ENCODE results near the gene TRIM56. TPM values are rescaled to one million over a fixed set of nuclear protein-coding genes. Genes with fewer than 3 reads are reported as not detected.
A peak's percentile ranks its signal among the peaks of the same experiment; 100 is the strongest.
"Not testable (repeated sequence)": the region's sequence is repeated elsewhere in the genome, so short reads cannot be mapped to it uniquely, and the experiment has no call there.

The TRIM56 gene
- total and polyA plus RNA-seq, 4 donors = 9.4 to 58.3 (median 36.7) TPM

DNA sequence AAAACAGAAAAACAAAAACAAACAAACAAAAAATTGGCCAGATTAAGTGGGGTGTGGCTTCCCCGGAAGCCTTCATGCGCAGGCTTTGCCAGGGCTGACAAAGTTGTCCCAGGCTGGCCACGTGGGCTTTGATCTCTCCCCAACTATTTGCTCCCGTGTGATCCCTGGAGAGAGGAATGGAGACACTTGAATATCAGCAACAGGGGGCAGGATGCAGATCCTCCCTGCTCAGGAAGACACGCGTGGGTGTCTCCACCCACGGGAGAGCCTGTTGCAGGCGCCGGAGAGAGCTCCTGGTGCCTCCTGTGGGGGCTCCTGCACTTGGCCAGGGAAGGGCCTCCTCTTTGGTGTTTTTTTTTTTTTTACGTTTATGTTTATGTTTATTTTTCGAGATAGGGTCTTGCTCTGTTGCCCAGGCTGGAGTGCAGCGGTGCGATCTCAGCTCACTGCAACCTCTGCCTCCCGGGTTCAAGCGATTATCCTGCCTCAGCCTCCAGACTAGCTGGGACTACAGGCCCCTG lies 19.0 kb downstream of the TRIM56 start:
- Histone ChIP-seq H3K27ac (ENCODE audit: low read depth in 1 of 2, low read length in 2 of 2) (no peak overlapping the region), H3K36me3 (ENCODE audit: control insufficient read depth in 1 of 2, insufficient read depth in 2 of 2, low read length in 1 of 2) (no peaks in the 10 kb centered on the region), H3K27me3 (ENCODE audit: control insufficient read depth in 1 of 2, insufficient read depth in 2 of 2, low read length in 1 of 2) (no peaks in the 10 kb centered on the region), H3K4me3 (ENCODE audit: low read length in 2 of 2) (no peak overlapping the region), H3K4me1 (ENCODE audit: control insufficient read depth in 1 of 2, insufficient read depth in 2 of 2, low read length in 2 of 2) (no peaks in the 10 kb centered on the region), H3K9me3 (ENCODE audit: control insufficient read depth, low read length) (no peaks in the 10 kb centered on the region)
- ATAC-seq (ENCODE audit: low FRiP score) (no peak), DNase-seq (no peak)
- WGBS, 2 donors = 88 to 90% methylated on average over 15 of the region's 15 CpGs
- intact Hi-C loops (cut with DNase I) = no loop called here

DNA sequence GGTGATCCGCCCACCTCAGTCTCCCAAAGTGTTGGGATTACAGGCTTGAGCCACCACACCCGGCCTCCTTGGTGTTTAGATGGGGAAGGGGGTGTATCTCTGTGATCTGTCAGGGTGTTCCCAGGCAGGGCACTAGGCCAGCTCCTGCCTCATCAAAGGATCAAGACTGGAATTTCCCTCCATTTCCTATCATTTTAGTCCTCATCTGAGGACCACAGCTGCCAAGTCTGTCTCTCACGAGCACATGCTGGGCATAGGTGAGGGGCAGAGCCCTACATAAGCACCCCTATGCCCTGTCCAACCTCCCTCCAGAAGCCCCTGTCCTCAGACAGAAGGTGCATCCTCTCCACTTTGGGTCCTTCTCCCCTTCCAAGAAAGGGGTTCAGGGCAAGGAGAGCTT lies 19.5 kb downstream of the TRIM56 start:
- Histone ChIP-seq H3K4me1 (ENCODE audit: control insufficient read depth in 1 of 2, insufficient read depth in 2 of 2, low read length in 2 of 2) (no peaks in the 10 kb centered on the region), H3K9me3 (ENCODE audit: control insufficient read depth, low read length) (no peaks in the 10 kb centered on the region), H3K36me3 (ENCODE audit: control insufficient read depth in 1 of 2, insufficient read depth in 2 of 2, low read length in 1 of 2) (no peaks in the 10 kb centered on the region), H3K27ac (ENCODE audit: low read depth in 1 of 2, low read length in 2 of 2) (no peak overlapping the region), H3K4me3 (ENCODE audit: low read length in 2 of 2) (no peak overlapping the region), H3K27me3 (ENCODE audit: control insufficient read depth in 1 of 2, insufficient read depth in 2 of 2, low read length in 1 of 2) (no peaks in the 10 kb centered on the region)
- DNase-seq (no peak), ATAC-seq (ENCODE audit: low FRiP score) (no peak)
- intact Hi-C loops (cut with DNase I) = no loop called here
- WGBS, 2 donors = 81 to 91% methylated on average over 3 of the region's 3 CpGs

DNA sequence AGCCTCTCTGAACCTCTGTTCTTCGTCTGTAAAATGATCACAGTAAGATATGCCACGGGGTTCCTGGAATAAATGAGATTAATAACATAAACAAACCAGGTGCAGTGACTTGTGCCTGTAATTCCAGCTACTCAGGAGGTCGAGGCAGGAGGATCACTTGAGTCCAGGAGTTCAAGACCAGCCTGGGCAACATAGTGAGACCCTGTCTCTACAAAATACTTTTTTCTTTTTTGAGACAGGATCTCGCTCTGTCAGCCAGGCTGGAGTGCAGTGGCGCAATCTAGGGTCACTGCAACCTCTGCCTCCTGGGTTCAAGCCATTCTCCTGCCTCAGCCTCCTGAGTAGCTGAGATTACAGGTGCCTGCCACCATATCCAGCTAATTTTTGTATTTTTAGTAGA lies 20.0 kb downstream of the TRIM56 start:
- intact Hi-C loops (cut with DNase I); DNase-seq; H3K9me3 ChIP-seq (ENCODE audit: control insufficient read depth, low read length); H3K4me1 ChIP-seq (ENCODE audit: control insufficient read depth in 1 of 2, insufficient read depth in 2 of 2, low read length in 2 of 2); H3K27ac ChIP-seq (ENCODE audit: low read depth in 1 of 2, low read length in 2 of 2); H3K4me3 ChIP-seq (ENCODE audit: low read length in 2 of 2); H3K27me3 ChIP-seq (ENCODE audit: control insufficient read depth in 1 of 2, insufficient read depth in 2 of 2, low read length in 1 of 2); ATAC-seq (ENCODE audit: low FRiP score); H3K36me3 ChIP-seq (ENCODE audit: control insufficient read depth in 1 of 2, insufficient read depth in 2 of 2, low read length in 1 of 2): not testable (repeated sequence)
- WGBS, 2 donors = 82 to 84% methylated on average over 5 of the region's 5 CpGs

DNA sequence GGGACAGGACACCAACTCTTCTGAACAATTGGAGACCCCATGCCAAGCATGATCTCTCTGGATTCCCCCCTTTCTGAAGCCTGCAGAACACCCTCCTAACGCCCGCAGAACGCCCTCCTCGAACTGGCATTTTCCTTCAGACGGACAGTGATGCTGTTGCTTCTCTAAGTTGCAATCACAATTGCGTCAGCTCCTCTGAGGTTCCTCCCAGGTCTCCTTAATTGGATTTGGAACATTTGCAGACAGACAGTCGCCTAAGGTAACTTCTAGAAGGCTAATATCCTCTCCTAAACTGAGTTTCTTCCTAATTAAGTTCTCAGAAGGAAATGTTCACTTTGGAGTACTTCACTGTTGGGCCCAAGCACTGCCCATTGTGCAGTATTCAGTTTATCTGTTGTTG lies 21.1 kb downstream of the TRIM56 start:
- no peaks in the 10 kb centered on the region for H3K9me3 ChIP-seq (ENCODE audit: control insufficient read depth, low read length)
- no peak for ATAC-seq (ENCODE audit: low FRiP score)
- 92 to 93% methylated on average over 7 of the region's 7 CpGs for WGBS, 2 donors
- DNase-seq = no peak
- no peak overlapping the region for H3K27ac ChIP-seq (ENCODE audit: low read depth in 1 of 2, low read length in 2 of 2)
- H3K36me3 ChIP-seq (ENCODE audit: control insufficient read depth in 1 of 2, insufficient read depth in 2 of 2, low read length in 1 of 2) = no peaks in the 10 kb centered on the region
- intact Hi-C loops (cut with DNase I) = no loop called here
- H3K4me3 ChIP-seq (ENCODE audit: low read length in 2 of 2) = no peak overlapping the region
- H3K27me3 ChIP-seq (ENCODE audit: control insufficient read depth in 1 of 2, insufficient read depth in 2 of 2, low read length in 1 of 2) = no peaks in the 10 kb centered on the region
- no peaks in the 10 kb centered on the region for H3K4me1 ChIP-seq (ENCODE audit: control insufficient read depth in 1 of 2, insufficient read depth in 2 of 2, low read length in 2 of 2)

- WGBS, 2 donors = 55 to 66% methylated on average over 16 of the region's 16 CpGs
- Histone ChIP-seq H3K27ac (ENCODE audit: low read depth in 1 of 2, low read length in 2 of 2) (no peak overlapping the region), H3K27me3 (ENCODE audit: control insufficient read depth in 1 of 2, insufficient read depth in 2 of 2, low read length in 1 of 2) (no peaks in the 10 kb centered on the region), H3K36me3 (ENCODE audit: control insufficient read depth in 1 of 2, insufficient read depth in 2 of 2, low read length in 1 of 2) (no peaks in the 10 kb centered on the region), H3K9me3 (ENCODE audit: control insufficient read depth, low read length) (no peaks in the 10 kb centered on the region), H3K4me3 (ENCODE audit: low read length in 2 of 2) (no peak overlapping the region), H3K4me1 (ENCODE audit: control insufficient read depth in 1 of 2, insufficient read depth in 2 of 2, low read length in 2 of 2) (no peaks in the 10 kb centered on the region)
- DNase-seq (no peak), ATAC-seq (ENCODE audit: low FRiP score) (peak; percentile 61)
- intact Hi-C loops (cut with DNase I) = no loop called here
Measured at GRCh38 chr7:101108330-101108857, 23.1 kb downstream of the TRIM56 start.

- H3K27me3 ChIP-seq (ENCODE audit: control insufficient read depth in 1 of 2, insufficient read depth in 2 of 2, low read length in 1 of 2) = no peaks in the 10 kb centered on the region
- DNase-seq = no peak
- no peaks in the 10 kb centered on the region for H3K36me3 ChIP-seq (ENCODE audit: control insufficient read depth in 1 of 2, insufficient read depth in 2 of 2, low read length in 1 of 2)
- no peaks in the 10 kb centered on the region for H3K4me1 ChIP-seq (ENCODE audit: control insufficient read depth in 1 of 2, insufficient read depth in 2 of 2, low read length in 2 of 2)
- ATAC-seq (ENCODE audit: low FRiP score) = no peak
- 18 to 22% methylated on average over 7 of the region's 7 CpGs for WGBS, 2 donors
- H3K4me3 ChIP-seq (ENCODE audit: low read length in 2 of 2) = no peak overlapping the region
- intact Hi-C loops (cut with DNase I) = no loop called here
- no peak overlapping the region for H3K27ac ChIP-seq (ENCODE audit: low read depth in 1 of 2, low read length in 2 of 2)
- H3K9me3 ChIP-seq (ENCODE audit: control insufficient read depth, low read length) = no peaks in the 10 kb centered on the region
Measured at GRCh38 chr7:101108961-101109360, 23.7 kb downstream of the TRIM56 start.

- H3K9me3 ChIP-seq (ENCODE audit: control insufficient read depth, low read length) = no peaks in the 10 kb centered on the region
- H3K4me1 ChIP-seq (ENCODE audit: control insufficient read depth in 1 of 2, insufficient read depth in 2 of 2, low read length in 2 of 2) = no peaks in the 10 kb centered on the region
- ATAC-seq (ENCODE audit: low FRiP score) = no peak
- intact Hi-C loops (cut with DNase I) = no loop called here
- 86 to 88% methylated on average over 6 of the region's 6 CpGs for WGBS, 2 donors
- H3K27ac ChIP-seq (ENCODE audit: low read depth in 1 of 2, low read length in 2 of 2) = no peak overlapping the region
- H3K4me3 ChIP-seq (ENCODE audit: low read length in 2 of 2) = no peak overlapping the region
- no peak for DNase-seq
- H3K36me3 ChIP-seq (ENCODE audit: control insufficient read depth in 1 of 2, insufficient read depth in 2 of 2, low read length in 1 of 2) = no peaks in the 10 kb centered on the region
- no peaks in the 10 kb centered on the region for H3K27me3 ChIP-seq (ENCODE audit: control insufficient read depth in 1 of 2, insufficient read depth in 2 of 2, low read length in 1 of 2)
Measured at GRCh38 chr7:101109368-101109767, 24.1 kb downstream of the TRIM56 start.

- H3K27me3 ChIP-seq (ENCODE audit: control insufficient read depth in 1 of 2, insufficient read depth in 2 of 2, low read length in 1 of 2) = no peaks in the 10 kb centered on the region
- no peaks in the 10 kb centered on the region for H3K4me1 ChIP-seq (ENCODE audit: control insufficient read depth in 1 of 2, insufficient read depth in 2 of 2, low read length in 2 of 2)
- peak overlapping the region in 1 of 2 donors; percentile 70 for H3K27ac ChIP-seq (ENCODE audit: low read depth in 1 of 2, low read length in 2 of 2)
- H3K36me3 ChIP-seq (ENCODE audit: control insufficient read depth in 1 of 2, insufficient read depth in 2 of 2, low read length in 1 of 2) = no peaks in the 10 kb centered on the region
- ATAC-seq (ENCODE audit: low FRiP score) (no peak), DNase-seq (no peak)
- WGBS, 2 donors = 82 to 88% methylated on average over 5 of the region's 5 CpGs
- intact Hi-C loops (cut with DNase I) = no loop called here
- H3K9me3 ChIP-seq (ENCODE audit: control insufficient read depth, low read length) = no peaks in the 10 kb centered on the region
- no peak overlapping the region for H3K4me3 ChIP-seq (ENCODE audit: low read length in 2 of 2)
Measured at GRCh38 chr7:101111261-101111660, 26.0 kb downstream of the TRIM56 start.

DNA sequence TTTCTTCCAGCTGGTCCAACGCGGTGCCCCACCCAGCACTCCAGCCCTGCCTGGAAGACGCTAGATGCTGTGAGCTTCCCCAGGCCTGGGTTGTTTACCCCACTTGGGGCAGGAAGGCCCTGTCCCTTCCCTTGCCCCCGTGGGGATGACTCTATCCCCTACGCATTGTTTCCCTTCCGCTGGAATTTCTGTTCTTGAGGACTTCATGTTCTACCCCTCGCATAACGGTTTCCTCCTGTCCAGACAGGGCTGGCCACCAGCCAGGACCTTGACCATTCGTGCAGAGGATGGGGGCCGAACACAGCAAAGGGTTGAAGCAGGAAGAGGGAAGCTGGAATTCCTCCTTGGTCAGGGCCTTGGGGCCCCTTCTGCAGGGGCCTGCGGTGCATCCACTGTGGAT lies 27.0 kb downstream of the TRIM56 start:
- intact Hi-C loops (cut with DNase I) = no loop called here
- H3K27ac ChIP-seq (ENCODE audit: low read depth in 1 of 2, low read length in 2 of 2) = peak overlapping the region in 1 of 2 donors; percentile 70
- peak in 1 of 2 donors; percentile 90 for DNase-seq
- H3K9me3 ChIP-seq (ENCODE audit: control insufficient read depth, low read length) = no peaks in the 10 kb centered on the region
- no peaks in the 10 kb centered on the region for H3K4me1 ChIP-seq (ENCODE audit: control insufficient read depth in 1 of 2, insufficient read depth in 2 of 2, low read length in 2 of 2)
- no peaks in the 10 kb centered on the region for H3K27me3 ChIP-seq (ENCODE audit: control insufficient read depth in 1 of 2, insufficient read depth in 2 of 2, low read length in 1 of 2)
- peak; percentile 67 for ATAC-seq (ENCODE audit: low FRiP score)
- no peaks in the 10 kb centered on the region for H3K36me3 ChIP-seq (ENCODE audit: control insufficient read depth in 1 of 2, insufficient read depth in 2 of 2, low read length in 1 of 2)
- no peak overlapping the region for H3K4me3 ChIP-seq (ENCODE audit: low read length in 2 of 2)
- WGBS, 2 donors = 34 to 62% methylated on average over 11 of the region's 11 CpGs
